Smooth muscle cell (in vitro differentiated cells): ENCODE data around the gene CHKB. TPM values are rescaled to one million over a fixed set of nuclear protein-coding genes. Genes with fewer than 3 reads are reported as not detected.
A peak's percentile ranks its signal among the peaks of the same experiment; 100 is the strongest.

Experiments used
- DNase-seq: peaks from one replicate; lab custom pipeline; 2025; ENCODE audit not compliant: unreplicated experiment; lab: John Stamatoyannopoulos, UW
- H2AFZ ChIP-seq: fragments of 200-600 bp; sonication (generic); 2 replicates; pipeline ENCODE4 v1.6.0; 2016; ENCODE audit warnings: antibody characterized with exemption, low read depth, mild to moderate bottlenecking
- H3F3A ChIP-seq: fragments of 200-600 bp; sonication (generic); 2 replicates; pipeline ENCODE4 v1.6.0; 2017; ENCODE audit warnings: antibody characterized with exemption, low read depth
- H3K27ac ChIP-seq: fragments of 200-600 bp; sonication (generic); 2 replicates; pipeline ENCODE4 v1.5.1; 2016; ENCODE audit warnings: low read depth, mild to moderate bottlenecking
- H3K27me3 ChIP-seq: fragments of 200-600 bp; sonication (generic); 2 replicates; pipeline ENCODE4 v1.6.1; 2016; ENCODE audit warnings: low read depth, mild to moderate bottlenecking
- H3K36me3 ChIP-seq: fragments of 200-600 bp; sonication (generic); 2 replicates; pipeline ENCODE4 v1.5.1; 2016; ENCODE audit warnings: low read depth
- H3K4me1 ChIP-seq: fragments of 200-600 bp; sonication (generic); 2 replicates; pipeline ENCODE4 v1.5.1; 2016; ENCODE audit warnings: low read depth
- H3K4me2 ChIP-seq: fragments of 200-600 bp; sonication (generic); 2 replicates; pipeline ENCODE4 v1.6.0; 2016; ENCODE audit warnings: mild to moderate bottlenecking
- H3K4me3 ChIP-seq: fragments of 200-600 bp; sonication (generic); 2 replicates; pipeline ENCODE4 v1.5.1; 2016; ENCODE audit warnings: mild to moderate bottlenecking
- H3K79me2 ChIP-seq: fragments of 200-600 bp; sonication (generic); 2 replicates; pipeline ENCODE4 v1.6.0; 2016; ENCODE audit warnings: low read depth, mild to moderate bottlenecking
- H3K9ac ChIP-seq: fragments of 200-600 bp; sonication (generic); 2 replicates; pipeline ENCODE4 v1.6.0; 2016; ENCODE audit warnings: low read depth
- H3K9me3 ChIP-seq: fragments of 200-600 bp; sonication (generic); replicated peaks from 2 replicates; pipeline ENCODE4 v1.5.1; 2016; ENCODE audit warnings: low read depth
- H4K20me1 ChIP-seq: fragments of 200-600 bp; sonication (generic); 2 replicates; pipeline ENCODE4 v1.6.0; 2016; ENCODE audit warnings: low read depth
- CTCF ChIP-seq: fragments of 200-600 bp; sonication (generic); IDR thresholded peaks from 2 replicates; pipeline ENCODE4 v1.5.1; 2017; ENCODE audit warnings: borderline replicate concordance, mild to moderate bottlenecking, antibody characterized with exemption; ENCODE audit not compliant: insufficient read depth, poor library complexity, severe bottlenecking
- WGBS: methylation state at CpG from one replicate; pipeline ENCODE4 v1.1.7; 2016; ENCODE audit warnings: low lambda C conversion rate; 5-methylcytosine and 5-hydroxymethylcytosine counted together
- polyA plus RNA-seq: library from polyadenylated mRNA; unstranded; fragments of >200 nt; fragmentation: Nextera tagmentation; extraction: Ambion mirVana; gene quantifications from 2 replicates; pipeline ENCODE4 v1.2.1, GENCODE V29; 2016
- total RNA-seq: library from RNA; depleted of rRNA; stranded (reverse); fragments of >200 nt; gene quantifications from 2 replicates; pipeline ENCODE4 v1.2.3, GENCODE V29; 2014

Gene CHKB
- total and polyA plus RNA-seq, 2 experiments from 2014 or later, result 35.2 to 62.8 TPM

GRCh38 chr22:50622723-50623327, 40.2 kb upstream of the CHKB start:
- no peak overlapping the region for H3K4me2 ChIP-seq
- 84% methylated on average over 16 of the region's 16 CpGs for WGBS
- H2AFZ ChIP-seq, result no peak overlapping the region
- no peaks in the 10 kb centered on the region for H3K9me3 ChIP-seq
- no peak for TF ChIP-seq CTCF
- H3K27me3 ChIP-seq, result no peaks in the 10 kb centered on the region
- peaks cover 8% of the 10 kb centered on the region for H3K4me1 ChIP-seq
- H3K9ac ChIP-seq, result no peak overlapping the region
- no peak for DNase-seq
- no peaks in the 10 kb centered on the region for H4K20me1 ChIP-seq
- H3K79me2 ChIP-seq, result no peaks in the 10 kb centered on the region
- no peak overlapping the region for H3K27ac ChIP-seq
- no peak overlapping the region for H3K4me3 ChIP-seq
- peaks cover 9% of the 10 kb centered on the region for H3F3A ChIP-seq
- H3K36me3 ChIP-seq, result no peaks in the 10 kb centered on the region

GRCh38 chr22:50621948-50622722, 39.5 kb upstream of the CHKB start:
- H3K79me2 ChIP-seq, result no peaks in the 10 kb centered on the region
- no peak overlapping the region for H2AFZ ChIP-seq
- 60% methylated on average over 18 of the region's 18 CpGs for WGBS
- H3K4me1 ChIP-seq, result peaks cover 8% of the 10 kb centered on the region
- H3K4me3 ChIP-seq, result no peak overlapping the region
- TF ChIP-seq CTCF, result no peak
- H3K27ac ChIP-seq, result no peak overlapping the region
- H3K9me3 ChIP-seq, result no peaks in the 10 kb centered on the region
- H3K4me2 ChIP-seq, result peak overlapping the region; percentile 61
- H3K36me3 ChIP-seq, result no peaks in the 10 kb centered on the region
- H3F3A ChIP-seq, result peaks cover 9% of the 10 kb centered on the region
- no peaks in the 10 kb centered on the region for H4K20me1 ChIP-seq
- no peak for DNase-seq
- no peak overlapping the region for H3K9ac ChIP-seq
- H3K27me3 ChIP-seq, result no peaks in the 10 kb centered on the region

GRCh38 chr22:50621356-50621880, 38.8 kb upstream of the CHKB start:
- H3K4me1 ChIP-seq, result peaks cover 8% of the 10 kb centered on the region
- H3K36me3 ChIP-seq, result no peaks in the 10 kb centered on the region
- no peaks in the 10 kb centered on the region for H3K9me3 ChIP-seq
- H3K27ac ChIP-seq, result no peak overlapping the region
- H3K79me2 ChIP-seq, result no peaks in the 10 kb centered on the region
- H3K9ac ChIP-seq, result no peak overlapping the region
- TF ChIP-seq CTCF, result no peak
- H3K4me2 ChIP-seq, result peak overlapping the region; percentile 61
- peaks cover 9% of the 10 kb centered on the region for H3F3A ChIP-seq
- H4K20me1 ChIP-seq, result no peaks in the 10 kb centered on the region
- H3K27me3 ChIP-seq, result no peaks in the 10 kb centered on the region
- H2AFZ ChIP-seq, result no peak overlapping the region
- 56% methylated on average over 10 of the region's 10 CpGs for WGBS
- no peak for DNase-seq
- H3K4me3 ChIP-seq, result no peak overlapping the region
